RWPE1 (cell line): Measurements from ENCODE around the gene GAR1.

Source experiments
- CTCF ChIA-PET: fragments of 350-600 bp; sonication (Branson Sonifier 250); formaldehyde crosslinking; extraction: SDS; loops from one replicate; lab custom pipeline; 2021; lab: Yijun Ruan, JAX
- POLR2A ChIA-PET: fragments of 400-600 bp; formaldehyde crosslinking; extraction: SDS; loops from one replicate; lab custom pipeline; 2020; ENCODE audit warnings: antibody characterized with exemption; ENCODE audit not compliant: low non-redundant PET; lab: Yijun Ruan, JAX
- DNase-seq: peaks from one replicate; pipeline ENCODE4 v3.0.0; 2012; ENCODE audit warnings: low spot score
- H3K27ac ChIP-seq: fragments of 450-650 bp; 2 replicates; pipeline ENCODE4 v1.5.1; 2017
- CTCF ChIP-seq: fragments of 450-650 bp; conservative IDR thresholded peaks from 2 replicates; pipeline ENCODE4 v1.5.1; 2017; ENCODE audit warnings: low read depth, mild to moderate bottlenecking

The GAR1 gene

GRCh38 chr4:109827672-109828071, 12.1 kb downstream of the GAR1 start, which contains the start of gene RRH:
Gene RRH (plus strand): TSS chr4:109827972. CDS start chr4:109828028, 56 bp downstream.
- TF ChIP-seq CTCF, result no peak
- ChIA-PET CTCF (interaction anchor here (0.6 to 1.7 kb wide), 2 partner anchors 292 to 400 kb away, joined by 4 to 5 read pairs; no protein-coding TSS in a partner anchor), POLR2A (no interaction called here)
- DNase-seq, result no peak
- H3K27ac ChIP-seq, result no peak within 1 kb of the TSS

- POLR2A ChIA-PET, result interaction anchor here (0.6 kb wide), 1 partner anchor 438 kb away, joined by 3 read pairs; no protein-coding TSS in a partner anchor
- CTCF ChIA-PET, result no interaction called here
- TF ChIP-seq CTCF, result no peak
- DNase-seq, result no peak
- no peak overlapping the region for H3K27ac ChIP-seq
Measured at GRCh38 chr4:109833756-109834155, 18.2 kb downstream of the GAR1 start.

- ChIA-PET POLR2A (no interaction called here), CTCF (interaction anchor here (0.6 to 0.7 kb wide), 2 partner anchors 11 to 248 kb away, joined by 4 read pairs; no protein-coding TSS in a partner anchor)
Measured at GRCh38 chr4:109836985-109837384, 21.4 kb downstream of the GAR1 start.

GRCh38 chr4:109846395-109847098, 31.0 kb downstream of the GAR1 start:
- H3K27ac ChIP-seq, result no peak overlapping the region
- no peak for TF ChIP-seq CTCF
- no peak for DNase-seq
- ChIA-PET POLR2A (no interaction called here), CTCF (interaction anchor here (0.7 kb wide), 1 partner anchor 318 kb away, joined by 3 read pairs; no protein-coding TSS in a partner anchor)

More at GRCh38 chr4:109836985-109837384, 21.4 kb downstream of the GAR1 start:
- no peak for DNase-seq
- no peak for TF ChIP-seq CTCF
- no peak overlapping the region for H3K27ac ChIP-seq

- no peak within 1 kb of the TSS for H3K27ac ChIP-seq
- POLR2A ChIA-PET, result no interaction called here
- TF ChIP-seq CTCF, result no peak
- no peak for DNase-seq
- CTCF ChIA-PET, result interaction anchor here (0.6 kb wide), 1 partner anchor 32 kb away, joined by 3 read pairs; no protein-coding TSS in a partner anchor
Measured at GRCh38 chr4:109847896-109848442, 32.4 kb downstream of the GAR1 start, which contains the start of gene LRIT3. Gene LRIT3 (plus strand): TSS chr4:109848107. CDS start chr4:109848202, 95 bp downstream.

- ChIA-PET CTCF (interaction anchor here (0.6 kb wide), 1 partner anchor 31 kb away, joined by 3 read pairs; no protein-coding TSS in a partner anchor), POLR2A (no interaction called here)
- H3K27ac ChIP-seq, result no peak overlapping the region
- no peak for DNase-seq
- TF ChIP-seq CTCF, result no peak
Measured at GRCh38 chr4:109848501-109848900, 32.9 kb downstream of the GAR1 start.
